Stimulated activated CD4-positive, alpha-beta T cell treated with anti-CD3 and anti-CD28 coated beads, Interleukin-4, amount 100 ng/mL, for 1 hour (primary cell): ENCODE results near the gene PANK4.
"Not testable (repeated sequence)": the region's sequence is repeated elsewhere in the genome, so short reads cannot be mapped to it uniquely, and the experiment has no call there.

Experiments
- DNase-seq: peaks from one replicate; pipeline ENCODE4 v3.0.0-alpha.2; 2020

PANK4 gene

DNA sequence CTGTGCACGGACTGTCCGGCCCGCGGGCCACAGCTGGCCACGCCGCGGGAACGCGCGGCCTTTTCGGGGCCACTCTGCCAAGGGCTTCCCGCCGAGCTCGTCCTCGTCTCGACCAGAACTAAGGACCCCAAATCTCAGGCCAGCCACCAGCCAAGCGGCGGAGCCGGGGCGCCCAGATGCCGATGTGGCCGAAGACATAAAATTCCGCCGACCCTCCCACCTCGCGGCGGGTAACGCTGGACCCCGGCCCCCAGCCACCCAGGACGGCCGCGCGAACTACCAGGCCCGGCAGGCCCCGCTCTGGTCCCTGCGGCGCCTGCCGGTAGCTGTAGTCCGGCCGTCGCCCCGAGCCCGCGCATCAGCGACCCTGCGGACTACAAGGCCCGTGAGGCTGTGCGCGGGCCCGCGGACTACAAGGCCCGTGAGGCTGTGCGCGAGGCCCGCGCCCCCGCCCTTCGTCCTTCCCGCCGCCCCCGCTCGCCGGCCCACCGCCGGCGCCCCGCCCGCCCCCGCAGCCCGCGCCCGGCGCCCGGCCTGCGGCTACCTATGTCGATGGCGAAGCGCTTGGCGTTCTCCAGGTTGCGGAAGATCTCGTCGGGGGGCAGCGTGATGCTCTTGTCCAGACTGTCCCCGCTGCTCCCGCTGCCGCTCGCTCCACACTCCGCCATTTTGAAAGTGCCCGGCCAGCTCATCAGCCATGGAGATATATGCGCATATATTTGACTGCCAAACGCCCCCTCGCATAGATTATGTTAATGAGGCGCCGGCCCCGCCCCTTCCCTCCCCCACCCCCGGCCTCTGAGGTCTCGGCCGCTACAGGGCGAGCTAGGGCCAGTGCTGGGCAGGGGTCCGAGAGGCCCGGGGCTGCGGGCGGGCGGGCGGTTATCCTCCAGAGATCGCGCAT is at the start of gene PANK4:
Gene PANK4 (minus strand): TSS at position 677 of the 904 bp plus-strand sequence. CDS start 9 bp downstream, at position 668.
- peak; percentile 90 for DNase-seq

- DNase-seq, result no peak
Observed at GRCh38 chr1:2574350-2574749, 48.0 kb upstream of the PANK4 start.

GRCh38 chr1:2573250-2573920 is 47.0 kb upstream of the PANK4 start:
- DNase-seq, result no peak

DNA sequence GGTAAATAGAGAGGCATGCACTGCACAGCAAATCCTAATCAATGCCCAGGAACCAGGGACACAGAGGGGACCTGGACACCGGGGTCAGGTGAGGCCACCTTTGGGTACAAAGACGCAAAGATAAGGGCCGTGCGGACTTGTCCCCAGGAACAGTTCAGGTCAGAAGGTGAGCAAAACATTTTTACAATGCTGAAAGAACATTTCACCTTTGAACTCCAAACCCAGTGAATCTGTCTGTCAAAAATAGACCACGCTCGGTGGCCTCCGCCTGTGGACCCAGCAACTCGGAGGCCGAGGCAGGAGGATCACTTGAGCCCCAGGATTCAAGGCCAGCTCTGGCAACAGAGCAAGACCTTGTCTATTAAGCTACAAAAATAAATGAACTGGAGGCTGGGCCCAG is 45.0 kb upstream of the PANK4 start:
- DNase-seq, result no peak

DNA sequence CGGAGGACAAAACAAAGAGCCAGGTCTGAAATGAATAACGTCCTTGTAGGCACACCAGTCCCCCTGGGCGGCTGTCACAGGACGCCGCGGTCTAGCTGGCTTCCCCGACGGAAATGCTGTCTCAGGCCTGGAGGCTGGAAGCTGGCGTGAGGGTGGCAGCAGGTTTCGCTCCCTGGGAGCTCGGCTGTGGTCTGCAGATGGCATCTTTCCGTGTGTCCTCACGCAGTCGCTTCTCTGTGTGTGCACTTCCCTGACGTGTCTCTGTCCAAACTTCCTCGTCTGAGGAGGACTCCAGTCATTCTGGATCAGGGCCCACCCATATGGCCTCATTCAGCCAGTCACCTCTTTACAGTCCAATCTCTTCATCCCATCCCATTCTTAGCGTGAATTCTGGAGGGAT is 43.9 kb upstream of the PANK4 start:
- no peak for DNase-seq

DNA sequence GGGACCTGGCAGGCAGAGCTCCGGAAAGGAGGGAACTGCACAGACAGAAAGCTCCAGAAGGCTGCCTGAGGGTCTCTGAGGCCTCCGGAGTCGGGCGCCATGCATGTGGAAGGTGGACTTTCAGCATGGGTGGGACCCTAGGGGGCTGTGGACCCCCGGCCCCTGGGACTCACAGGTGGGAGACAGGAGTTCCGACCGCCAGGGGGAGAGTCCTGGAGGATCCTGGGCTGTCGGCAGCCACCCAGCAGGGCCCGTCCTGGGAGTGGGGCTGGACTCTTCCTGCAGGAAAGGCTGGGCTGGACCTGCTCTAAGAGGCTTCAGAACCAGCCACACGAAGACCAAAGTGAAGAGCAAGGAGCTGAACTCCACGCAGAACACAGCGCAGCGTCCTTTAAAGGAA is 43.3 kb upstream of the PANK4 start:
- DNase-seq, result not testable (repeated sequence)

DNA sequence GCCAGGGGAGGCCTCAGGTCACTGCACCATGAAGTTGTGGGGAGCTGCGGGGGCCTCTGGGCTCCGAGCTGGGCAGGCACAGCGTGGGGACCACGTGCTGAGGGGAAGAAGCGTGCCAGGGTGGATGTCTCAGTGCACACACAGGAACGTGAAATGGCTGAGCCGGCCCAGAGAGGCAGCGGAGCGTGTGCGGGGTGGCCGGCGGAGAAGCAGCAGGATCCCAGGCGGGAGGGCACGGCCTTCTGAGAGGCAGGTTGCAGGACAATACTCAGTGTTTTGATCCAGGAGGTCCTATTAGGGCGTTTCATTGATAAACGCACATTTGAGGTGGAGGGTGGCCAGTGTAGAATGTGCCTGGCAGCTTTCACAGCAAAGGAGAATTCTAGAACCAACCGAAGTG is 42.7 kb upstream of the PANK4 start:
- DNase-seq, result no peak

DNA sequence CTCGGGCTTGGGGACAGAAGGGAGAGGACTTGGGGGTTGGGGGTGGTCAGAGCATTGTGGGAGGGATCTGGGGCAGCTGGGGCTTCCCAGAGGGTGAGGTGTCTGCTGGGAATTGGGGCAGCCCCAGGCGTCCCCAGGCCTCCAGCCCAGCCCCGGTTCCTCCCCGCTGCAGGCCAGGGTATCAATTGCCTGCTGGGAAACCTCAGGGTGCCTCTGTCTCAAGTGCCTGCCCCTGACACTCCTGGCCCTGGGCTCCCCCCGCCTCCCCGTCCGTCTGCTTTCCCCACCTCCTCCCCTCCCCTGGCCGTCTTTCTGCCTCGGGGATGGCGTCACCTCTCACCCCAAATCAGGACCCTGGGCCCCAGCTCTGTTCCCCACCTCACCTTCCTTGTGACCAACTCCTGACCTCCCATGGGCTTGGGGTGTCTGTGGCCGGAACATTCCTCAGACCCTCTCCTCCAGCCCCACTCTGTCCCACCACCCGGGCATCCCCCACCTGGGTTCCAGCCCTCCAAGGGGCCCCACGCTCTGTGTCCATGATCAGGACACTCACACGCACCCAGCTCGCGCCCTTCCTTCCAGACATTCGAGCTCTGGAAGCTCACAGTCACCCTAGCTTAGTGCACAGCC is 41.9 kb upstream of the PANK4 start:
- DNase-seq, result not testable (repeated sequence)

- DNase-seq, result no peak
Observed at GRCh38 chr1:2567083-2567679, 40.8 kb upstream of the PANK4 start.

GRCh38 chr1:2566101-2567045 is 40.0 kb upstream of the PANK4 start:
- DNase-seq, result no peak

DNA sequence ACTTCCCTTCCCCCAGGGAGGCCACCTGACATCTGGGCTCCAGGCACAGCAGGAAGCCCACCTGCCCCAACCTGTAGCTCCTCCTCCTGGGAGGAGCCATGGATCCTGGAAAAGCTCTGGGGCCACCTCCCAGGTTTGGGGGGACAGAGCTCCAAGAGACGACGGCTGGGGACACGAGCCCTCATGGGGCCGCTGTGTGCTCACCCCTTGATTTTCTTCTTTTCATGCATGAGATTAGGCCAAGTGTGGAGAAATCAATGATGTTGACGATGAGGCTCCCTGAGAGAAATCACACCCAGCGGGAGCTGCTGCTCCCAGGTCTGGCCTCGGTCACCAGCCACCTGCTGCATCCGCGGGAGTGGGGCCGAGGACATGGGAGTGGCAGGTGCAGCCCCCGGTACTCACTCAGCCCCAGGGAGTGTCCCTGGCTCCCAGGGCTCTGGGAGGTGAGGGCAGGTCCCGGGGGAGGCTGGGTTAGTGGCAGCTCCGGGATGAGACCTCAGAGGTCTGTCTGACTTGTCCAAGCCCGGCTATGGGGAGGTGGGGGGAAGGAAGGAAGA is 38.5 kb upstream of the PANK4 start:
- DNase-seq, result no peak

- DNase-seq, result no peak
Observed at GRCh38 chr1:2564006-2564814, 37.8 kb upstream of the PANK4 start.

GRCh38 chr1:2563205-2563604 is 36.8 kb upstream of the PANK4 start:
- no peak for DNase-seq

DNA sequence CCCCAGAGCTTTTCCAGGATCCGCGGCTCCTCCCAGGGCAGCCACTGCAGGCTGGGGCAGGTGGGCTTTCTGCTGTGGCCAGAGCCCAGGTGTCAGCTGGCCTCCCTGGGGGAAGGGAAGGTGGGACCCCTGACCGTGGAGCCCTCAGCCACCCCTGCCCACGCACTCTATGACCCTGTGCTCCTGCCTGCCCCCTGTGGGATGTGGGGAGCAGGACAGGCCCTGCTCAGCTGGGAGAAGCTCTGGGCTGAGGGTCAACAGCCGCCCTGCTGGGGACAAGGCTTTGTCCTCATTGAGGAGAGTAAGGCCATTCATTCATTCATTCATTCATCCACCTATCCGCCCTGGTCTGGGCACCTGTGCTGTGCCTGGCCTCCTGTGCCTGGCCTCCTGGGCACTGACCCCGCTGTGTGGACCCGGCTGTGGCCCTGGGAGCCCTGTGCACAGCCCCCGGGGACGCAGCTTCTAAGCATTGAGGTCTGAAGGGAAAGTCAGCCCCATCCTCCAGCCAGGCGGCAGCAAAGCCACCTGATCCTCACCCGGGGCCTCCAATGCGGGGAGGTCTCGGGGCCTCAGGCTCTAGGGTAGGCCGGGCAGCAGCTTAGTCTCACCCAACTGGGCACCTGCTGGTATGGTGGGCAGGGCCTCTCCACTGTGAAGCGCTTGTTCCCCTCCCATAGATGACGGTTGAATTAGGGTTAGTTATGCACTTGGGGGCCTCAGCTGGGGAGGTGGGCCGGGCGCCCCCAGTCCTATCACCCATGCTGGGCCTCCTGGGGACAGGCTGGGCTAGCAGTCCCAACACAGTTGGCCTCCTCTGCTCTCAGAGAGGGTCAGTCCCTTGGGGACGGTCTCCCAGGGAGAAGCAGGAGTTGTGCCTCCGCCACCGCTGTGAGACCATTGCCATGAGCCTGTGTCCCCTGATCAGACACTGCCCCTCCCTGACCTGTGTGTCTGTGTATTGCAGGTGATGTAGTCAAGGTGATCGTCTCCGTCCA is 35.8 kb upstream of the PANK4 start:
- no peak for DNase-seq

DNA sequence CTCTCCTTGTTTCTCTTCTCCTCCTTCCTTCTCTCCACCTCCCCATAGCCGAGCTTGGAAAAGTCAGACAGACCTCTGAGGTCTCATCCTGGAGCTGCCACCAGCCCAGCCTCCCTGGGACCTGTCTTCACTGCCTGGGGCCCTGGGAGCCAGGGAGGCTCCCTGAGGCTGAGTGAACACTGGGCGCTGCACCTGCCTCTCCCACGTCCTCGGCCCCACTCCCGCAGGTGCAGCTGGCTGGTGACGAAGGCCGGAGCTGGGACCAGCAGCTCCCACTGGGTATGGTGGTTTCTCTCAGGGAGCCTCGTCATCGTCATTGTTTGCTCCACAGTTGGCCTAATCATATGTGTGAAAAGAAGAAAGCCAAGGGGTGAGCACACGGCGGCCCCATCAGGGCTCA is 35.0 kb upstream of the PANK4 start:
- no peak for DNase-seq

- no peak for DNase-seq
Observed at GRCh38 chr1:2560299-2561073, 34.1 kb upstream of the PANK4 start.

GRCh38 chr1:2559509-2560298 is 33.3 kb upstream of the PANK4 start:
- no peak for DNase-seq

GRCh38 chr1:2558861-2559260 is 32.5 kb upstream of the PANK4 start:
- no peak for DNase-seq
